Activated T-helper 2 cell treated with anti-CD3 and anti-CD28 coated beads, Interferon-gamma antibody, Interleukin-2, Interleukin-4, amounts not matched to agents 10 μg/mL and 5 μg/mL and 100 μg/mL, durations not matched to agents 14 hours and 24 hours and 36 hours (primary cell): ENCODE data around the gene CCDC70. TPM values are rescaled to one million over a fixed set of nuclear protein-coding genes. Genes with fewer than 3 reads are reported as not detected.
A peak's percentile ranks its signal among the peaks of the same experiment; 100 is the strongest.
"Not testable (repeated sequence)": the region's sequence is repeated elsewhere in the genome, so short reads cannot be mapped to it uniquely, and the experiment has no call there.

Experiments used
- DNase-seq: peaks from one replicate; pipeline ENCODE4 v3.0.0; 2021; ENCODE audit warnings: low spot score
- H3K27ac Mint-ChIP-seq: one replicate; pipeline ENCODE4 v1.8.0; 2021; ENCODE audit warnings: mixed read lengths
- H3K27me3 Mint-ChIP-seq: one replicate; pipeline ENCODE4 v1.8.0; 2021; ENCODE audit warnings: low read depth, mixed read lengths
- H3K36me3 Mint-ChIP-seq: one replicate; pipeline ENCODE4 v1.8.0; 2021; ENCODE audit warnings: low read depth, mixed read lengths
- H3K4me1 Mint-ChIP-seq: one replicate; pipeline ENCODE4 v1.8.0; 2021; ENCODE audit warnings: low read depth, mixed read lengths
- H3K4me3 Mint-ChIP-seq: one replicate; pipeline ENCODE4 v1.8.0; 2021; ENCODE audit warnings: low read depth, mild to moderate bottlenecking, moderate library complexity, mixed read lengths
- H3K9me3 Mint-ChIP-seq: one replicate; pipeline ENCODE4 v1.8.0; 2021; ENCODE audit warnings: mixed read lengths
- intact Hi-C: fragments of 100-400 bp; cut with micrococcal nuclease; formaldehyde crosslinking; loops from one replicate; pipeline ENCODE4 v1.15.1; 2023
- total RNA-seq: library from RNA; stranded (reverse); gene quantifications from 2 replicates; pipeline ENCODE4 v1.2.3, GENCODE V29; 2022

Gene CCDC70
- total RNA-seq, 1 donor from 2014 or later: not detected

DNA sequence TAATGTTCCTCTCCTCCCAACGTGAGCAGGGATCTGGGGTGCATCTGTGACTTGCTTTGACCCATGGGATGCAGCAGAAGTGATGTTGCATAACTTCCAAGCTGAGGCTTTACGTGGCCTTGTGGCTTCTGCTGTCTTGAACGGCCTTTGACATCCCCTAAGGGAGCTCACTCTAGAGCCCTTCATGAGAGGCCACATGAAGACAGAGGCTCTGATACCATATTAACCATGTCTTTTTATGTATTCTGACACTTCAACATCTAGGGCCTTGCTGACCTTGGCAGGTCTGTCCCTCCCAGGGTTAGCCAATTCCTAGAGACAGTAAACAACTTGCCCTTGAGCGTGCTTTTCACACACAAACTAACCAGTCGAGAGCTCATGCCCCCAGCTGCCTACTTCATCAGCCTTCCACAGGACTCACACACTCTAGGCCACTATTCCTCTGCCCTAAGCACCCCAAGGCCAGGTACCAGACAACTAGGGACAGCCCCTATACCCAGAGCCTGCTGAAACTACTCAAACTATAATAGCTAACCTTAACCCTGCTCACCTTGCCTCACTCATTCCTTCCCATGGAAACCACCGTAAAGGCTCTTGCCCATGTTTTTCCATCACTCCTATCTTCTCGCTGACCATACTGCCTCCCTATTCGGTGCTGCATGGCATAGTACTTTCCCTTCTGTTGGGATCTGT is 45.4 kb downstream of the CCDC70 start:
- no peaks in the 10 kb centered on the region for H3K27me3 Mint-ChIP-seq
- intact Hi-C loops: loop anchor here (5.0 to 10.0 kb wide), 2 partner anchors 48 to 80 kb away; no protein-coding TSS in a partner anchor

GRCh38 chr13:51909265-51909664 is 47.5 kb downstream of the CCDC70 start:
- H3K4me1 Mint-ChIP-seq: peaks cover 51% of the 10 kb centered on the region
- not testable (repeated sequence) for H3K27me3 Mint-ChIP-seq, H3K9me3 Mint-ChIP-seq, H3K36me3 Mint-ChIP-seq, DNase-seq
- H3K4me3 Mint-ChIP-seq: peak overlapping the region; percentile 33
- intact Hi-C loops: loop anchor here (5.0 to 10.0 kb wide), 2 partner anchors 46 to 82 kb away; no protein-coding TSS in a partner anchor
- peak overlapping the region; percentile 48 for H3K27ac Mint-ChIP-seq

More for the DNA sequence above, 45.4 kb downstream of the CCDC70 start:
- H3K36me3 Mint-ChIP-seq: no peaks in the 10 kb centered on the region
- H3K9me3 Mint-ChIP-seq: no peaks in the 10 kb centered on the region
- H3K27ac Mint-ChIP-seq: no peak overlapping the region
- H3K4me3 Mint-ChIP-seq: no peak overlapping the region
- DNase-seq: no peak
- peaks cover 52% of the 10 kb centered on the region for H3K4me1 Mint-ChIP-seq

GRCh38 chr13:51910508-51910907 is 48.7 kb downstream of the CCDC70 start:
- H3K36me3 Mint-ChIP-seq: no peaks in the 10 kb centered on the region
- intact Hi-C loops: no loop called here
- H3K9me3 Mint-ChIP-seq: no peaks in the 10 kb centered on the region
- peaks cover 50% of the 10 kb centered on the region for H3K4me1 Mint-ChIP-seq
- no peak overlapping the region for H3K27ac Mint-ChIP-seq
- DNase-seq: no peak
- H3K27me3 Mint-ChIP-seq: no peaks in the 10 kb centered on the region
- no peak overlapping the region for H3K4me3 Mint-ChIP-seq

DNA sequence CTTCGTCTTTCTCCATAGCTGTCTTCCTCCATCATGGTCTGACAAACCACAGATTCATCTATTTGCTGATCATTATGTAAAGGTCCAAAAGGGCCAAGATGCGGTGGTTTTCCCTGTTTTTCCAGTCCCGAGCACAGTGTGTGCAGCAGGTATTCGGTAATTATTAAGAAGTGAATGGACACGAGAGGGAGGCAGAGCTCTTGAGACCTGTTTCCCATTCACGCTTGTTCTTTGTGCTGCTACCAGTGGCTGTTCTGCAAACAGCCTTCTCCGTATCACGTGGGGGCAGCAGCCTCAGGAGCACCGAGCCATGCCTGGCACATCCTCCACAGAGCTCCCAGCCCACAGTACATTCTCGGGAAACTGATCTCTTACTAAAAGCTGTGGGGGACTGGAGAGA is 50.3 kb downstream of the CCDC70 start:
- DNase-seq: no peak
- Mint-ChIP-seq H3K9me3 (no peaks in the 10 kb centered on the region), H3K36me3 (no peaks in the 10 kb centered on the region), H3K27me3 (no peaks in the 10 kb centered on the region), H3K4me1 (peaks cover 42% of the 10 kb centered on the region), H3K27ac (no peak overlapping the region), H3K4me3 (no peak overlapping the region)
- intact Hi-C loops: no loop called here

GRCh38 chr13:51912511-51913225 is 50.9 kb downstream of the CCDC70 start:
- intact Hi-C loops: no loop called here

DNA sequence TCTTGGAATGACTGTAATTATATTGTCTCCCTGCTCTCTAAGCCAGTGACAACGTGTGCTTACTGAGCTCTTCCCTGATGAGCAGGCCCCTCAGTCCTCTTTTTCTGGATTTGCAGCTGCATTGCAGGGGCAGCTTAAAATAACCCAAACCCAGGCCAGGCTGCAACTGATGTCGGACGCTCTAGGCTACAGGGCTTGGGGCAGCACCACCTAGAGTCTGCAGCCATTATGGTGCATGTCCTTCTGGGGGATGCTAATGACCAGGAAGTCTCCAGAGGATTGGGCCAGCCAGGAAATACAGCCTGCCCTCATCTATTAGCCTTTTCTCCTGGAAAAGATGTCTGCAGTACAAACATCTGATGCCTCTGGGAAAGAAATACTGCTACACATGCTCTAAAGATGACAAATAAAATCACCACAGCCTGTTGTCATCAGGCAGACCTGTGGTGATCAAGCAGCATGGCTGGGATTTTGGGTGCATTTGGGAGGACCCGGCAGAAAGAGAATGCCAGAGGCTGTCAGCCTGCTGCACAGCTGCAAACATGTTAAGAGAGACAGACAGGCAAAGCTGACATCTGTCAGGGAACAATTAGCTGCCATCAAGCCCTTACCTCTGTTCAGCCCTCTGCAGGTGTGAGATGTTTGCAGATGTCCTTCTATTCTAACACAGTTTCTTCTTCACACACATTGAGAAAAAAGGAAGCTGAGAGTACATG is 51.8 kb downstream of the CCDC70 start:
- H3K27me3 Mint-ChIP-seq: no peaks in the 10 kb centered on the region
- no peak for DNase-seq
- H3K36me3 Mint-ChIP-seq: no peaks in the 10 kb centered on the region
- H3K4me3 Mint-ChIP-seq: no peak overlapping the region
- intact Hi-C loops: no loop called here
- no peak overlapping the region for H3K27ac Mint-ChIP-seq
- H3K4me1 Mint-ChIP-seq: peaks cover 34% of the 10 kb centered on the region
- H3K9me3 Mint-ChIP-seq: no peaks in the 10 kb centered on the region

More at GRCh38 chr13:51912511-51913225, 50.9 kb downstream of the CCDC70 start:
- Mint-ChIP-seq H3K4me3 (no peak overlapping the region), H3K4me1 (peaks cover 37% of the 10 kb centered on the region), H3K27ac (no peak overlapping the region), H3K9me3 (no peaks in the 10 kb centered on the region), H3K27me3 (no peaks in the 10 kb centered on the region), H3K36me3 (no peaks in the 10 kb centered on the region)
- DNase-seq: no peak

GRCh38 chr13:51914137-51914493 is 52.3 kb downstream of the CCDC70 start:
- Mint-ChIP-seq H3K27me3 (no peaks in the 10 kb centered on the region), H3K9me3 (no peaks in the 10 kb centered on the region), H3K4me3 (no peak overlapping the region), H3K4me1 (peaks cover 30% of the 10 kb centered on the region), H3K27ac (no peak overlapping the region), H3K36me3 (no peaks in the 10 kb centered on the region)
- no peak for DNase-seq
- intact Hi-C loops: no loop called here

Other genes starting within 250 kb of the CCDC70 start
- 2.2 and 3.1 TPM in 2 replicates for gene DHRS12, start 57.8 kb upstream of the CCDC70 start, total RNA-seq
- gene TMEM272, start 16.8 kb upstream of the CCDC70 start, total RNA-seq: 0.18 TPM in 1 of 2 replicates, not detected in the other
- 0.91 and 1.6 TPM in 2 replicates for gene ATP7B, start 149.5 kb downstream of the CCDC70 start, total RNA-seq
- 21.5 and 21.9 TPM in 2 replicates for gene ALG11, start 150.4 kb downstream of the CCDC70 start, total RNA-seq
- gene UTP14C, start 162.7 kb downstream of the CCDC70 start, total RNA-seq: 9.7 and 11.0 TPM in 2 replicates